HG03025 (cell line): ENCODE results near the gene KIFBP.
"Not testable (repeated sequence)": the region's sequence is repeated elsewhere in the genome, so short reads cannot be mapped to it uniquely, and the experiment has no call there.

ENCODE experiments used
- ATAC-seq: cut with Tn5 transposase; IDR thresholded peaks from one replicate; pipeline ENCODE4 v1.9.1; 2021; ENCODE audit warnings: mild to moderate bottlenecking, moderate library complexity; ENCODE audit not compliant: unreplicated experiment, low FRiP score

KIFBP gene

DNA sequence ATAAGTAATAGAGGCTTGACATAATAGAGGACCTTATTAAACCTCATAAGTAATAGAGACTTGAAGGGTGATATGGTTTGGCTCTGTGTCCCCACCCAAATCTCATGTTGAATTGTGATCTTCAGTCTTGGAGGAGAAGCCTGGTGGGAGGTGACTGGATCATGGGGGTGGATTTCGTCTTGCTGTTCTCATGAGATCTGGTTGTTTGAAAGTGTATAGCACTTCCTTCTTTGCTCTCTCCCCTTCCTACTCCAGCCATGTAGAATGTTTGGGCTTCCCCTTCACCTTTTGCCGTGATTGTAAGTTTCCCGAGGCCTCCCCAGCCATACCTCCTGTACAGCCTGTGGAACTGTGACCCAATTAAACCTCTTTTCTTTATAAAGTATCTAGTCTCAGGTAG, 8.6 kb downstream of the KIFBP start:
- ATAC-seq, result peak; percentile 26

DNA sequence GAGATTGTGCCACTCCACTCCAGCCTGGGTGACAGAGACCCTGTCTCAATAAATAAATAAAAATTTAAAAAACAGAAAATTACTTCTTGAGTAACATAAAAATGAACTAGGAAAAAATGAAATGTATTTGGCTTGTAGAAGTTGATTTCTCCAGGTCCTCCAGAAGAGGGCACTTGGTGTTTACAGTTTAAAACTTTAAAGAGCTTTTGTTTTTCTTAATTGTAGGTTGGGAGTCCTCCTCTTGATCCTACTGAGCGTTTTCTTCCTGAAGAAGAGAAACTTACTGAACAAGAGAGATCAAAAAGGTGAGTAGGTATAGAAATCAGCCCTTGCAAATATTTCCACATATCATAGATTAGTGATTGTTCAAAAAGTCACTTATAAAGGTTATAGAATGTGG, 16.2 kb downstream of the KIFBP start:
- no peak for ATAC-seq

DNA sequence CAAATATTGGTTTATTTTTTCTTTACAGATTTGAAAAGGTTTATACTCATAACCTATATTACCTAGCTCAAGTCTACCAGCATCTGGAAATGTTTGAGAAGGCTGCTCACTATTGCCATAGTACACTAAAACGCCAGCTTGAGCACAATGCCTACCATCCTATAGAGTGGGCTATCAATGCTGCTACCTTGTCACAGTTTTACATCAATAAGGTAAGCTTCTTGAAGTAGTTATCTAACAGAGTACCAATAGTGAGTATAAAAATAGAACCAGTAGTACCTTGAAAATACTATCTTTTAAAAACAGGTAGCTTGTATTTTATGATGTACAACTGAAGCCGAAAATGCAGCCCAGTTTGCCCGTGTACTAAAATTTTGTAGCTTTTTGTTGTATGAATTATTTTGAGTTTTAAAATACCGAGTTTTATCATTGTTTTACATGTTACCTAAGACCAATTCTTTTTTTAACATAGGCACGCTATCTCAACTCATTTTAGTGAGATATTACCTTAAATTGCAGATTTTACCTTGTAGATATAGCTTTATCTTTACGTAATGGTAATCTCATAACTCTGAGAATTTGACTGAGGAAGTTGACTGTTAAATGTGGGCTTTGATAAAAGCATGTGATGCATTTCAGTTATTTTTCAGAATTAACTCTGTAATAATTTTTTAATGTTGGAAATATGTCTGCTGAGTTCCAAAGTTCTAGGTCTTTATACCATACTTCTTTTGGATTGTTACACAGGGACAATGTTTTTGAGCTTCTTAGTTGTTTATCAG, 17.3 kb downstream of the KIFBP start:
- no peak for ATAC-seq

DNA sequence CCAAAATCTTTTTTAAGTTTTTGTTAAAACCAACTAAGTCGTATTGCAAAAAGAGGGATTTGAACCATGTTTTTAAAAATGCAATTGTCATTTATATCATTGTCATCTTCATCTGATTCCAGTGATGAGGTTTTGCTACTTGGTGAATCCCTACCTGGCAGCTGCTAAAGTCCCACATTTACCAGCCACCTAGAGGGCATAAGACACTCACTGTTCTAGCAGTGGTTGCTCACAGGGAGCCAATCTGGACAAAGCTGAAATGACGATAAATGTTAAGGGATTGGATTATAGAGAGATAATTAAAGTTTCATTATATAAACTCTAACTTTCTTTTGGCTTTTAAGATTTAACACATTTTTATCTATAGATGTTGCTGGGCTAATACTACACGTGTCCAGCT, 18.7 kb downstream of the KIFBP start:
- ATAC-seq, result no peak

DNA sequence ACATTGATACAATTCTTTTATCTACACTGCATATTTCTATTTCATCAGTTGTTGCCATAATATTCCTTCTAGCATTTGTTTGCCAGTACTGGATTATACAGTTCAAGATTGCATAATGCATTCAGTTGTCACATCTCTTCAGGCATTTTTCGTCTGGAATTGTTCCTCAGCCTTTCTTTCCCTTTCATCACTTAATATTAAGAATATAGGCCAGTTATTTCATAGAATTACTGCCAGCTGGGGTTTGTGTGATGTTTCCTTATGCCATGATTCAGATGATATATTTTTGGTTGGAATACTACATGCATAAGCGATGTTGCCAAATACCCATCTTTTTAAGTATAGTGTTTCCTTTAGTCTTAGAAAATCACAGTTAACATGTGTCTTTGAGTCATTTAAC, 20.8 kb downstream of the KIFBP start:
- no peak for ATAC-seq

DNA sequence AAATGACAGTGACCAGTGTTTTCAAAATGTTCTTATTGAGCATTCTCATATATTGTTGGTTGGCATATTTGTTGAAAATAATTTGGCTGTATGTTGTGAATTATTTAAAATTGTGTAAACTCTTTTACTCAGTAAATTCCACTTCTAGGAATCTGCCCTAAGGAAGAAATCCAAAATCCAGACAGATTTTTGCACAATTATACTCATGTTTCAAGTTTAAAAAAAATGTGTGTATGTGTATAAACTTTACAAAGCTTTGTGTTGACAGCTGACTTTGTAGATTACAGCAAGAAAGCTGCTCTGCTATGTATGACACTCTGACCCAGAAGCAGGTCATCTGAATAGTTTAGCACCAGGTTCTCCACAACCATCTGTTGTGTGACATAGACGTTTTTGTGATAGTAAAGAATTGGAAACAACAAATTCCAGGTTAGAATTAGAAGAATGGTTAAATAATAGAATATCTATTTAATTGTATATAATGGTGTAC, 21.6 kb downstream of the KIFBP start:
- no peak for ATAC-seq

DNA sequence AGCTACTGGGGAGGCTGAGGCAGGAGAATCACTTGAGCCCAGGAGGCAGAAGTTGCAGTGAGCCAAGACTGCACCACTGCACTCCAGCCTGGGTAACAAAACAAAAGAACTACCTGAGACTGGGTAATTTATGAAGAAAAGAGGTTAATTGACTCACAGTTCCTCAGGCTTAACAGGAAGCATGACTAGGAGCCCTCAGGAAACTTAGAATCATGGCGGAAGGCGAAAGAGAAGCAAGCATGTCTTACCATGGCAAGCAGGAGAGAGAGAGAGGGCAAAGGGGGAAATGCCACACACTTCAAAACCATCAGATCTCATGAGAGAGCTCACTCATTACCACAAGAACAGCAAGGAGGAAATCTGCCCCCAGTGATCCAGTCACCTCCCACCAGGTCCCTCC, 24.2 kb downstream of the KIFBP start:
- ATAC-seq, result not testable (repeated sequence)

DNA sequence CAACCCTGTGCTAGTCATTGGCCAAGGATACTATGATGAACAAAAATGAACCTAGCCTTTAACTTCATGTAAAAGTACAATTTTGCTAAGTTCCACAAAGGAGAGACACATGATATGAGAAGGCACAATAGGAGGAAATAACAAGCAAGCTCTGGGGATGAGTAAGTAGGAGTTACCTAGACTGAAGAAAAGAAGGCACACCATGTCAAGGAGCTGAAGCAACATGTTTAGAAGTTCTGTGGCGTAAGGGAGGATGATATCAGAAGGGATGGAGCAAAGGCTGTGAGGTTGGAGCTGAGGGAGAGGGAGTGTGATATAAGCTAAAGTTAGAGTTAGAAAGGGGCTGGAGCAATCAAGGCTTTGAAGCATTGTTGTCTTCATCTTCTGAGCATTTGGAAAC, 25.6 kb downstream of the KIFBP start:
- no peak for ATAC-seq

DNA sequence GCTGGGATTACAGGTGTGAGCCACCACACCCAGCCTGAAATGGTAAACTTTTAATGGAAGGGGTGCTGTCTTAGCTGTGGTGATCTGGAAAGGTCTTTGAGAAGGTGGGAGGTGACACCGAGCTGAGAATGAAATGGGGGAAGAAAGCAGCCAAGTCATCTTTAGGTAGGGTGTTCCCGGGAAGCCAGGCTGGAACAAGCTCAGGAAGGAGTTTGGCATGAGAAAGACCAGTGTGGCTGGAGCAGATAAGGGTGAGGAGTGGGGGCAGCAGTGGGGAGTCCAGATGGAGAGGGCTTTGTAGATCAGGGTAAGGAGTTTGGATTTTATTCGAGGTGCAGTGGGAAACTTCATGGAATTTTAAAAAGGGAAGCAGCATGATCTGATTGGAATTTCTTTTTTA, 30.0 kb downstream of the KIFBP start:
- ATAC-seq, result no peak

DNA sequence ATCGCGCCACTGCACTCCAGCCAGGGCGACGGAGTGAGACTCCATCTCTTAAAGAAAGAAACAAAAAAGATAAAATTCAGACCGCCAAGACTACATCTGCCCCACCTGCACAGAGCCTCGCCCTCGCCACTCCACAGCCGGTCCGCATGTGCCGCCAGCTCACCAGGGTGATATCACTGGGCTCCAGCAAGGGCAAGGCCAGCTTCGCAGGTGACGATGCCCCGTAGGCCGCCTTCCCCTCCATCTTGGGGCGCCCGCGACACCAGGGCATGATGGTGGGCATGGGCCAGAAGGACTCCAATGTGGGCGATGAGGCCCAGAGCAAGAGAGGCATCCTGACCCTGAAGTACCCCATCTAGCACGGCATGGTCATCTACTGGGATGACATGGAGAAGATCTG, 34.0 kb downstream of the KIFBP start:
- ATAC-seq, result no peak

DNA sequence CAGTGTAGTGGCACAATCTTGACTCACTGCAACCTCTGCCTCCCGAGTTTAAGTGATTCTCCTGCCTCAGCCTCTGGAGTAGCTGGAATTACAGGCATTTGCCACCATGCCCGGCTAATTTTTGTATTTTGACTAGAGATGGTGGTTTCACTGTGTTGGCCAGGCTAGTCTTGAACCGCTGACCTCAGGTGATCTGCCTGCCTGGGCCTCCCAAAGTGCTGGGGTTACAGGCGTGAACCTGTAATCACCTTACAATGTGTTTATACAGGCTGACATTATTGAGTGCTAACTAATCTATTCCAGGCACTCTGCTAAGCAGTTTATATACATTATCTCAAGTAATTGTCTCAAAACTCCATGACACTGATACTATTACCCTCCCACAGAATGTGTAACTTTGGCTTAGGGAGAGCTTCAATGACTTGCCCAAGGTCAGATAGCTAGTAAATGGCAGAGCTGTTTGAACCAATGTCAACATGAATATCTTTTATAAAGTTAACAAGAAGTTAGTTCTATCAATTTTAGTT, 36.8 kb downstream of the KIFBP start:
- ATAC-seq, result no peak

DNA sequence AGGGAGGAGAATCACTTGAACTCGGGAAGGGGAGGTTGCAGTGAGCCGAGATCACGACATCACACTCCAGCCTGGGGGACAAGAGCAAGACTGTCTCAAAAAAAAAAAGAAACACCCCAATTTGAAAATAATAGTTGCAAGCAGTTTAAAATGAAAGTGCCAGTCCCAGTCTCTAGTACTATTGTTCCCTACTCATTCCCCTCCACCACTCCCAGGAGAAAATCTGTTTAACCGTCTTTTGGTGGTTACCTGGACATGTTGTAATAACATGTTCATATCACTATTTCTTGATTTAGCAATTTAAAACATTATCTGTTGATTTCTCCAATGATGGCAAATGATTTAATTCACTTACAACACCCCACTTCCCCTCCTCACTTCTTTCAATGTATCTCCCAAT, 44.7 kb downstream of the KIFBP start:
- ATAC-seq, result no peak

DNA sequence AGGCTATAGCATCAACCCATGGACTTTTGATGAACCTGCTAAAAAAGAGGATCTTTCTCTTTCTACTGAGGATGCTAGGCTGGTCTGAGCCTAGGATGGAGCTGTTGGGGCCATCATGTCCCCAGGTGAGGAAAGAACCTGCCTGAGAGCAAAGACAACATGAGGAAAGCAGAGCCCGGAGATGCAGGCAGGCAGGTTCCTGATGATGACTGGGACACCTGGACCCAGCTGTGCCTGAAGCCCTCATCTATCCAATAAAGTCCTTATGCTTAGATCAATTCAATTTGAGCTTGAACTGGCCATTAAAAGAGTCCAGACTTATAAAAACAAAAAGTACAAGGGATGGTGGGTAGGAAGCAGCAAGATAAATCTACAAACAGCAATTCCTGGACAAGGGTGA, 48.9 kb downstream of the KIFBP start:
- ATAC-seq, result no peak

DNA sequence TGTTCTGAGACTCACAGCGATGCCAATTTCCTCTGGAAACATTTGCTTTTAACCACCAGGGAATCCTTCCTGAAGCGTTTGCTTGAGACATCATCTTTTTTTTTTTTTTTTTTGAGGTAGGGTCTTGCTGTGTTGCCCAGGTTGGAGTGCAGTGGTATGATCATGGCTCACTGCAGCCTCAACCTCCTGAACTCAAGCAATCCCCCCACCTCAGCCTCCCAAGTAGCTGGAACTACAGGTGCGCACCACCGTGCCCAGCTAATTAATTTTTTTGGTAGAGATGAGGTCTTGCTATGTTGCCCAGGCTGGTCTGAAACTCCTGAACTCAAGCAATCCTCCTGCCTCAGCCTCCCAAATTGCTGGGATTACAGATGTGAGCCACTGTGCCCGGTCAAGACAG, 52.3 kb downstream of the KIFBP start:
- not testable (repeated sequence) for ATAC-seq

DNA sequence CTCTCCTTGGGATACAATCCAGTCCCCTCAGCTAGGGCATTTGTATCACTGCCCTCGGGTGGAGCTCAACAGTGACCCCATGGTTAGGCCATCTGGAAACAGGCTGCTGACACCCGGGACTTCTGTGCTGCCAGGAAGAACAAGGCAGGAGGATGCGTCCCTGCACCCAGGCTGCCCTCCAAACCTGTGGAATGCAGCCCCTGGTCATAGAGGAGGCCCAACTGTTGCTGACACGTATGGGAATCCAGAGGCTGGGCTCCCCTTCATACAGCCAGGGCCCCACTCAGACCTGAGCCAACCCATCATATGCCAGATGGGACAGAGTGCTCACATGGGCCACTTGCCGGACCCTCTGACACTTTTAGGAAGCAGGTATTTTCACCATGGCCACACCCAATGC, 53.8 kb downstream of the KIFBP start:
- ATAC-seq, result no peak

DNA sequence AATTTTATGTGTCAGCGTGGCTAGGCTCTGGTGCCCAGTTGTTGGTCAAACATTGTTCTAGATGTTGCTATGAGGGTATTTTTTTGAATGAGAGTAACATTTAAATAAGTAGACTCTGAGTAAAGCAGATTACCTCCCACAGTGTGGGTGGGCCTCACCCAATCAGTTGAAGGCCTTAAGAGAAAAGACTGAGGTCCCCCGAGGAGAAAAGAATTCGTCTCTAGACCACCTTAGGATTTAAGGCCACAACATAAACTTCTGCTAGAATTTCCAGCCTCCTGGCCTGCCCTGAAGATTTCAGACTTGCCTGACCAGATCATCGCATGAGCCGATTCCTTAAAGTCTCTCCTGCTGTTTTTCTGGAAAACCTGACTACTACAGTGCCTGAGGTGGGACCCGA, 54.2 kb downstream of the KIFBP start:
- no peak for ATAC-seq

DNA sequence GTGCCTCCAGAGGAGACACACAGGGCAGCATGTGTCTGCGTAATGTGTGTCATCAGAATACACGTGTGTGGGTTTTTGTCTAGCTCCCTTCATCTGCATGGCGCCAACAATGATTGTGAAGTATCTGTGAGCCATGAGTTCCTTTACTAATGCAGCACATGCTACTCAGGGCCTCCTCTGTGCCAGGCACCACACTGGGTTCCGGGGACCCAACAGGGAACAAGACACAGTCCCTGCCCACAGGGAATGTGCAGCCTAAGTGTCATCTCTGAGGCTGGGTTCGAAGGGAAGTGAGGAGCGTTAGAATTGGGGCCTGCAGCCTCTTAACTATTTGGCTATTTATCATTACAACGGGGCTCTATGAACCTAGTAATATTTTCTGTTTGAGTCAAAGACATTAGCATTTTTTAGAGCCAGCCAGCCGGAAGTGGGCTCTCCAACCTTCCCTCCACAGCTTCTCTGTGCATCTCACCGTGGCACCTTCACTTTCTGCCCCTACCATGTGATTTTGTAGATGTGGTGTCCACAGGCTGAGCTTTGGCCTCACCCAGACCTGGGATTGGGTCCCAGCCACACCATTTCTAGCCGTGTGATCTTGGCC, 55.4 kb downstream of the KIFBP start:
- ATAC-seq, result peak; percentile 35

DNA sequence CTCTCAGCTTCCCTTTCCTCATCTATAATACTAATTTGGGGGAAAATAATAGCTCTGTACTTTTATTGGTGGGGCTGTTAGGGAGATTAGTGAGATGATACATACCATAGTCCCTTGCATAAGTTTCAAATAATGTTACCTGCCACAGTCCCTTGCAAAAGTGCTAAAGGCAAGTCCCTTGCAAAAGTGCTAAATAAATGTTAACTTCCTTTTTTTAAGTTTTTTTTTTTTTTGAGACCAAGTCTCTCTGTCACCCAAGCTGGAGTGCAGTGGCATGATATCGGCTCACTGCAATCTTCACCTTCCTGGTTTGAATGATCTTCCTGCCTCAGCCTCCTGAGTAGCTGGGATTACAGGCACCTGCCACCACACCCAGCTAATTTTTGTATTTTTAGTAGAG, 55.9 kb downstream of the KIFBP start:
- ATAC-seq, result no peak

DNA sequence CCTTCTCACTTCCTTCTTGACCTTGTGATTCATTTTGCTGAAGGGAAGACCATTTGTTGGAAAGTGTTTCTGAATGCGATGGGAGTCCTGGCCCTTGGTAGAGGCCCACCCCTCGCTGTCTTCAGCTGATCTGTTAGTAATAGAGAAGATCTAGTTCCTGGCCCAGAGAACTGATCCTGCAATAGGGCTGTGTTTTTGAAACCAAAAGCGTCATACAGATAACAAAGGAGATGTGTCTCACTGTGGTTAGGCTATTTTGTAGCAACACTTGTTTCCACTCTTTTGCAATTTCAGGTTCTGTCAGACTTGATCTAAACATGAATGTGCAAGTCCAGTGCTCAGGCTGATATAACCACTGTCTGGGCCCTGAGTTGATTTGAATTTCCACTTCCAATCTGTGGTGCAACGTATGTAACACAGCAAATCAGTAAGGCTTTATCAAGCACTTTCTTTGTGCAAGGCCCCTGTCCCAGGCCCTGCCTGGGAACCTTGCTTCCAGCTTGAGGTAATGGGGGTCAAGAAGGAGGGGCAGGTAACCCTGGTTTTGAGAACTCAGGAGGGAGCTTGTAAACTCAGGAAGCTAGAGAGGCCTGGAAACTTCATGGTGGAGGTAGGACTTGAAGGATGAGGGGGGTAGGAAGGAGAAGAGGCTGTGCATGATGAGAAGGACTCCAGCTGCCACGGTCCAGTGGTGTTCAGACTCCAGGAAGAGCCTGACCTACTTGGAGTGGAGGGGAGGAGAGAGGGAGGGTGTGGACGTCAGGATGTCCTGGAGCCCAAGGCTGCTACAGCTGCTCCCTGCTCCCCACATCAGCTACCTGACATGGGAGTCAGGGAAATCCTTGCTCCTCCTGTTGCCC, 57.1 kb downstream of the KIFBP start:
- peak; percentile 46 for ATAC-seq

DNA sequence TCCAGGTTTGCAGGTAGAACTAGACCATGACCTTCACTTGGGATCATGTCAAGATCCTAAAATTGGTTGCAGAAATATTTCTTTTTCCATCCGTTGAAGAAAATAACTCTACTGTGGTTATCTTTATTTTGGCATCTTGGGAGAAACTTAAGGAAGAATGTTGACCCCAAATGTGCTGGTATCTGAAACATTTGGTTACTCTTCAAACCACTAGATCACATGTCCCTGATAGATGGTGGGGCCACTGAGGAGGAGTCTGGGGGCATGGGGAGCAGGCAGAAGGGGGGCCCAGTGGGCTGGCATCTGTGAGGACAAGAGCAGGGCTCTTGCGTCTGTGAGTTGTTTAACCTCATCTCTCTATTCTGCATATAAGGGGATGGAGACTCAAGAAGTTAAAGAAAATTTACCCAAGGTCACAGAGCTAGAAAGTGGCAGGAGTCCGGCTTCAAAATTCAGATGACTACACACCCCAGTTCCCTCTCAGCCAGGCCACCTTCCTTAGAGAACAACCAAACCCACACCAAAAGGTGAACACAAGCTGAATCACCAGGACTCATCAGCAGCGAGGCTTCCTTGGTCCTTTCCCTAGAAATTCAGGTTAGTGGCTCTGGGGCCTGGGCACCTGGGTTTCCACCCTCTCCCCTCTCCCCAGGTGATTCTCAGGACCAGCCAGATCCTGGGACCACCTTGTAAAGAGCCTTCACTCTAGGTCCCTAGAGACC, 58.7 kb downstream of the KIFBP start:
- ATAC-seq, result no peak
